Thyroid gland (tissue), 4 donors: ENCODE results near the gene CCDC82. TPM values are rescaled to one million over a fixed set of nuclear protein-coding genes. Genes with fewer than 3 reads are reported as not detected.

Experiments
- DNase-seq, 2 donors: peaks; one replicate each; pipeline ENCODE4 v3.0.0-alpha.2; 2019
- H3K27ac ChIP-seq, 3 donors: fragments of 200-600 bp; sonication (generic); 1 replicate in 2 of 3; 2 replicates in 1 of 3; pipeline ENCODE4 v1.5.1; 2016 to 2019; ENCODE audit warnings: mild to moderate bottlenecking in 1 of 3, moderate library complexity in 1 of 3
- H3K27me3 ChIP-seq: fragments of 200-600 bp; sonication (generic); one replicate; pipeline ENCODE4 v1.5.1; 2019
- H3K36me3 ChIP-seq, 2 donors: fragments of 200-600 bp; sonication (generic); one replicate each; pipeline ENCODE4 v1.5.1; 2016 to 2019
- H3K4me1 ChIP-seq, 2 donors: fragments of 200-600 bp; sonication (generic); one replicate each; pipeline ENCODE4 v1.5.1; 2017 to 2019
- H3K4me3 ChIP-seq, 3 donors: fragments of 200-600 bp; sonication (generic); replicated peaks in 1 of 3; 1 replicate in 2 of 3; 2 replicates in 1 of 3; pipeline ENCODE4 v1.5.1; 2016; ENCODE audit warnings: mild to moderate bottlenecking in 1 of 3
- H3K9me3 ChIP-seq: fragments of 200-600 bp; sonication (generic); one replicate; pipeline ENCODE4 v1.5.1; 2017
- CTCF ChIP-seq, 6 experiments: fragments of 200-600 bp in 3 of 6; fragments of 450-650 bp in 3 of 6; sonication (generic) in 3 of 6; IDR thresholded peaks; one replicate each; pipeline ENCODE4 v1.5.1; 2016 to 2019; ENCODE audit warnings: antibody characterized with exemption in 6 of 6, mild to moderate bottlenecking in 2 of 6, inconsistent platforms in 1 of 6, moderate library complexity in 1 of 6
- POLR2A ChIP-seq, 2 donors: fragments of 450-650 bp; IDR thresholded peaks; one replicate each; pipeline ENCODE4 v1.6.1; 2017; ENCODE audit warnings: antibody characterized with exemption in 2 of 2, mild to moderate bottlenecking in 2 of 2, moderate library complexity in 1 of 2
- WGBS, 2 donors: methylation state at CpG; one replicate each; pipeline ENCODE4 v1.1.5; 2017; 5-methylcytosine and 5-hydroxymethylcytosine counted together
- intact Hi-C: fragments of 100-400 bp; cut with DNase I; formaldehyde crosslinking; loops from one replicate; pipeline ENCODE4 v1.15.1; 2023
- total RNA-seq, 4 donors: library from RNA; depleted of rRNA; stranded (reverse); fragments of >200 nt; gene quantifications; one replicate each; pipeline ENCODE4 v1.2.3, GENCODE V29; 2016

CCDC82 gene
- total RNA-seq, 4 donors from 2014 or later: 24.8 to 44.9 (median 28.8) TPM

- Histone ChIP-seq H3K36me3 (no peaks in the 10 kb centered on the region), H3K27me3 (no peaks in the 10 kb centered on the region), H3K4me1 (peaks cover 56 to 72% of the 10 kb centered on the region in 2 donors), H3K9me3 (no peaks in the 10 kb centered on the region), H3K4me3 (no peak overlapping the region), H3K27ac (no peak overlapping the region)
- WGBS, 2 donors: 95 to 98% methylated on average over 2 of the region's 2 CpGs
- TF ChIP-seq CTCF (IDR thresholded peaks at IDR 0.05) (no peak), POLR2A (IDR thresholded peaks at IDR 0.05) (no peak)
- no peak for DNase-seq
- intact Hi-C loops: no loop called here
Measured at GRCh38 chr11:96309016-96309642, 80.6 kb downstream of the CCDC82 start.

GRCh38 chr11:96307776-96308140 lies 82.0 kb downstream of the CCDC82 start:
- intact Hi-C loops: no loop called here
- DNase-seq: no peak
- H3K27ac ChIP-seq: peak overlapping the region; percentile 91 to 92 (median 91)
- peaks cover 56 to 72% of the 10 kb centered on the region in 2 donors for H3K4me1 ChIP-seq
- no peak overlapping the region for H3K4me3 ChIP-seq
- TF ChIP-seq POLR2A (IDR thresholded peaks at IDR 0.05) (no peak), CTCF (IDR thresholded peaks at IDR 0.05) (no peak)
- no peaks in the 10 kb centered on the region for H3K27me3 ChIP-seq
- 52 to 56% methylated on average over 3 of the region's 3 CpGs for WGBS, 2 donors
- no peaks in the 10 kb centered on the region for H3K36me3 ChIP-seq
- H3K9me3 ChIP-seq: no peaks in the 10 kb centered on the region

GRCh38 chr11:96306933-96307775 lies 82.6 kb downstream of the CCDC82 start:
- Histone ChIP-seq H3K27ac (peak overlapping the region; percentile 91 to 92 (median 91)), H3K36me3 (no peaks in the 10 kb centered on the region), H3K9me3 (no peaks in the 10 kb centered on the region), H3K4me1 (peaks cover 61 to 73% of the 10 kb centered on the region in 2 donors), H3K27me3 (no peaks in the 10 kb centered on the region), H3K4me3 (no peak overlapping the region)
- intact Hi-C loops: no loop called here
- WGBS, 2 donors: 8 to 10% methylated on average over 10 of the region's 10 CpGs
- peak; percentile 89 to 92 for DNase-seq
- no peak for TF ChIP-seq CTCF (IDR thresholded peaks at IDR 0.05)
- TF ChIP-seq POLR2A (IDR thresholded peaks at IDR 0.05): peak in 1 of 2 donors; percentile 58

- intact Hi-C loops: no loop called here
- Histone ChIP-seq H3K27me3 (no peaks in the 10 kb centered on the region), H3K4me3 (no peak overlapping the region), H3K36me3 (no peaks in the 10 kb centered on the region), H3K9me3 (no peaks in the 10 kb centered on the region), H3K27ac (peak overlapping the region; percentile 91 to 92 (median 91)), H3K4me1 (peaks cover 59 to 70% of the 10 kb centered on the region in 2 donors)
- TF ChIP-seq CTCF (IDR thresholded peaks at IDR 0.05) (no peak), POLR2A (IDR thresholded peaks at IDR 0.05) (no peak)
- no peak for DNase-seq
- WGBS, 2 donors: 3 to 9% methylated on average over 3 of the region's 3 CpGs
Measured at GRCh38 chr11:96306600-96306932, 83.1 kb downstream of the CCDC82 start.

GRCh38 chr11:96306071-96306470 lies 83.6 kb downstream of the CCDC82 start:
- no peaks in the 10 kb centered on the region for H3K27me3 ChIP-seq
- no peak for DNase-seq
- H3K4me1 ChIP-seq: peaks cover 54 to 65% of the 10 kb centered on the region in 2 donors
- 70 to 78% methylated on average over 1 of the region's 1 CpG for WGBS, 2 donors
- intact Hi-C loops: no loop called here
- no peaks in the 10 kb centered on the region for H3K9me3 ChIP-seq
- H3K4me3 ChIP-seq: no peak overlapping the region
- H3K36me3 ChIP-seq: no peaks in the 10 kb centered on the region
- no peak for TF ChIP-seq CTCF (IDR thresholded peaks at IDR 0.05)
- no peak for TF ChIP-seq POLR2A (IDR thresholded peaks at IDR 0.05)
- H3K27ac ChIP-seq: peak overlapping the region; percentile 91 to 92 (median 91)
